GM12892 (cell line): ENCODE measurements around the gene RAP1GAP2.

Experiments used
- DNase-seq: peaks from one replicate; pipeline ENCODE4 v3.0.0; 2011; ENCODE audit not compliant: insufficient read length
- FAIRE-seq: peaks from 2 replicates; lab custom pipeline; 2011; peaks lifted over from hg19 to GRCh38; lab: Jason Lieb, UNC
- POLR2A ChIP-seq: IDR thresholded peaks from 2 replicates; pipeline ENCODE4 v1.6.1; 2011; ENCODE audit warnings: low read depth, low read length, control low read depth
- POLR2AphosphoS5 ChIP-seq: IDR thresholded peaks from 2 replicates; pipeline ENCODE4 v1.6.1; 2011; ENCODE audit warnings: low read depth, low read length, control low read depth
- TAF1 ChIP-seq: IDR thresholded peaks from 2 replicates; pipeline ENCODE4 v1.6.1; 2011; ENCODE audit warnings: low read depth, mild to moderate bottlenecking, control low read depth, low read length, borderline replicate concordance

RAP1GAP2 gene

DNA sequence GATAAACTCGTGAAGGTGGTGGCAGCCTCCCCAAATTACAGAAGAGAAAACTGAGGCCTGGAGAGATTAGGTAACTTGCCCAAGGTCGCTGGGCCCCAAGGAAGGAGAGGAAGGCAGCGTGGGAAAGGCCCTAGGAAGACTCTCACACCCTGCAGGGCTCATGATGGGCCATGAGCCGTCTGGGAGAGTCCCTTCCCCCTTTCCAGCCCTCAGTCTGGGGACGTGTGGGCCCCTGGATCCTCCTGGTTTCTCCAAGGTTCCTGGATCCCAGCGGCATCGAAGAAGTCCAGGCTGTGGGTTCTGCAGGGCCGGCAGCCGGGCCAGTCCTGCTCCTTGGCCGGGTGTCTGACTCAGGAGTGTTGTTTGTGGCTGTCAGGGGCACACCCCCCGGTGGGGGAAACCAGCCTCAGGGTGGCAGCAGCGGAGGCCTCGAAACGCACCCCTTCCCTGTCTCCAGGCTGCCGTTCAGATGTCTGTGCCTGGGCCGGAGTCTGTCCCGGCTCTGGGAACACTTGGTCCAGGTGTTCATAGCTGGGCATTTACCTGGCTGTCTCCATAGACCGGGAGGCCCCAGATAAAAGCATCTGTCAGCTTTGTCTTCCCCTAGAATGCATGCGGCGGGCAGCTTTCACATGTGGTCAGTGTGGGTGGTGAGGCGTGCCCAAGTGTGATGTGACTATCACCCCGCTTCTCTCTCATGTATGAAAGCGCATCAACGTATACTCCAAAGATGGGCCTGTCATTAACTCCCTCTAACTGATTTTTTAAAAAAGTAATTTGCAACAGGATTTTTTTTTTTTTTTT lies 3.7 kb upstream of the RAP1GAP2 start:
- FAIRE-seq, result no peak
- no peak for DNase-seq
- no peak for TF ChIP-seq TAF1
- TF ChIP-seq POLR2AphosphoS5, result no peak
- TF ChIP-seq POLR2A, result no peak

DNA sequence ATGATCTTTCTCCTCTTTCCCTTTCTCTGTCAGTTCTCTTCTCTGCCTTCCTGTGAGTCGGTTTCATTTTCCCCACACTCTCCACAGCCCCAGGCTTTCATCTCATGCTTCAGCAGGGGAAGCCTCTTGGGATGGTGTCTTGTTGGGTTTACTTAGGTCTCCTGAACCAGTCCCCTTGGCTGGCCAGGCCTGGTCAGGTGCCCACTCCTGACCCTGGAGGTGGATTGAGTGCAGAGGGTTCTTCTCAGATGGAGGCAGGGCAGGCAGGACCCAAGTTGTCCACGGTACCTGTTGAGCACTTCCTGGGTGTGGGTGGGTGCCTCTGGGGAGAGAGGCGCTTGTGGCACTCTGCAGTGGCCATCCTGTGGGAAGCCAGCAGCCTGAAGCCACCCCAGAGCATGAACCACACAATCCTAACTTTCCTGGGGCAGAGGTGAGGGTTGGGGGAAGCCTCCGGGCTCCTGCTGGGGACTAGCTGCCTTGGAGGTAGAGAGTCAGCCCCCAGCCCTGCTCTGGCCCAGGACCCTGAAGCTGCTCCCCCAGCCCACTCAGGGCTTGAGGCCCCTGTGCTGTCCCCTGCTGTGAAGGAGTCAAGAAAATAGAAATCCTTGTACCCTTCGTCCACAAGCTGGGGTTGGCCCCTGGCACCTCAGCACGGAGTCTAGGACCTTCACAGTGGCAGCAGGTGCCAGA lies 2.0 kb upstream of the RAP1GAP2 start:
- DNase-seq, result no peak
- TF ChIP-seq POLR2AphosphoS5, result no peak
- TF ChIP-seq POLR2A, result no peak
- TF ChIP-seq TAF1, result no peak
- FAIRE-seq, result no peak

DNA sequence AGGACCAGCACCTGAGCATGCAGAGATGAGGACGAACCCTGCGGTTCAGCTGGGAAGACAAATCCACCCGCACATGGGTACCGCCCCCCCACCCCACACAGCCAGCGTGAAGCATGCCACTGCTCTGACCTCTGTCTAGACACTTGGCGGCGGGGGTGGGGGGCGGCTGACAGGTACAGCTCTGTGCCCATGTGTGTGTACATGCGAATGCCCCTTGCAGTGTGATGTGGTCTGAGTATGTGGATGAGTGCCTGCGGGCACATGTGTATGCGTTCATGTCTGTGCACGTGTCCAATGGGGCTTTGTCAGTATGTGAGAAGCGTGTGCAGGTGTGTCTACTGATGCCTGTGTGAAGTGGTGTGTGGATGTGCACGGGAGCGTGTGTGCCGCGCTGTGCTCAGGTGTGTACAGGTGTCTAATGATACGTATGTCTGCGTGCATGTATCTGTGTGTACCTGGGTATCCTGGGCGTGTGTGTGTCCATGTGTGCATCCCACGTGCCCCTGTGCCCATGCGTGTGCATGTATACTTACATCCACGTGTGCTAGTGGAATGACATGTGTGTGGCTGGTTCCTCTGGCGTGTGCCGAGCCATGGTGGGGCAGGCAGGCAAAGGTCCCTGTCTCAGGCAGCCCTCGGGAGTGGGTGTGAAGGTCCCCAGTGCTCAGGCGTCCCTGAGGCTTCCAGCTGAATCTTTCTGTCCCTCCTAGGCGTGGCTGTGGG lies 636 bp upstream of the RAP1GAP2 start:
- TF ChIP-seq POLR2AphosphoS5 (no peak), POLR2A (no peak), TAF1 (no peak)
- no peak for DNase-seq
- no peak for FAIRE-seq

DNA sequence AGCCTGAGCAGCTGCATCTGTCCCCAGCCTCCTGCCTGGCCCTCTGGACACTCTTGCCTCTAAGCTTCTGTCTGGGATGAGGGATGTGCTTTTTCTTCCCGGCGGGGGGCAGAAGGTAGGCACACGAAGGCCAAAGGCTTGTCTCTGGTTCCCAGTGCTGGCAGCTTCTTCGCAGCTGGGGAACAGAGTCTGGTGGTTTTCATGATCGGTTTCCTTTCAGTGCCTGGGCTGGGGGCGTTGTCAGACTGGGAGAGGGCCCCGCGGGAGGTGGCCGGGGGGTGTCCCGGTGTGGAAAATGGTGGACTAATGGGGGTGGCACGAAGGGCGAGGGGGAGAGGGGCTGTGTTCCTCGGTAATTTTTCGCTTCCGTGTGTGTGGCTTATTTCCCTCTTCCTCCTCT lies 988 bp downstream of the RAP1GAP2 start:
- FAIRE-seq, result no peak
- TF ChIP-seq POLR2AphosphoS5, result no peak
- no peak for TF ChIP-seq TAF1
- no peak for TF ChIP-seq POLR2A
- no peak for DNase-seq

GRCh38 chr17:2797637-2798036 lies 1.4 kb downstream of the RAP1GAP2 start:
- TF ChIP-seq POLR2AphosphoS5, result no peak
- DNase-seq (no peak), FAIRE-seq (no peak)

- no peak for TF ChIP-seq POLR2AphosphoS5
- TF ChIP-seq POLR2A, result no peak
- no peak for TF ChIP-seq TAF1
- no peak for DNase-seq
- FAIRE-seq, result no peak
These were observed 1.9 kb downstream of the RAP1GAP2 start for GRCh38 chr17:2798188-2798587.

GRCh38 chr17:2798678-2799077 lies 2.4 kb downstream of the RAP1GAP2 start:
- DNase-seq (no peak), FAIRE-seq (no peak)
- TF ChIP-seq POLR2A (no peak), POLR2AphosphoS5 (no peak), TAF1 (no peak)

- DNase-seq (no peak), FAIRE-seq (no peak)
- TF ChIP-seq POLR2A (no peak), POLR2AphosphoS5 (no peak), TAF1 (no peak)
These were observed 3.4 kb downstream of the RAP1GAP2 start for GRCh38 chr17:2799653-2800052.

- no peak for TF ChIP-seq POLR2A
- no peak for TF ChIP-seq POLR2AphosphoS5
- TF ChIP-seq TAF1, result no peak
- FAIRE-seq, result no peak
- no peak for DNase-seq
These were observed 4.1 kb downstream of the RAP1GAP2 start for GRCh38 chr17:2800367-2800766.

DNA sequence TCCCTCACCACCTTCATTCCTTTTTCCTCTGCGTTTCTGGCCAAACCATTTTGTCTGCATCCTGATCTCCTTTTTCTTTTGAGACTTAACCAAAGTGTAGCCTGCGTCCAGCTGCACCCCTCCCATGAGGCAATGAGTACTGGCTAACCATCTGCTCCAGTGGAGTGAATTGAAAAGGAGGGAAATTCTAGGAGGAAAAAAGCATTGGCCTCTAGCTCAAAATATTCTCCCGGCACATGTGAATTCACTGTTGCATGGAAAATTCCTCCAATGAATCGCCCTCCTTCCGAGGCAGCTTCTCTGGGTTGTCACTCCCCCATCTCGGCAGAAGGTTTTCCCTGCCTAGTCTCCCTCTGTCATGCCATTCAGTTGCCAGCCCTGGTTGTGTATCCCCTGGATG lies 5.6 kb downstream of the RAP1GAP2 start:
- no peak for FAIRE-seq
- TF ChIP-seq POLR2AphosphoS5 (no peak), TAF1 (no peak), POLR2A (no peak)
- no peak for DNase-seq

GRCh38 chr17:2802574-2802973 lies 6.3 kb downstream of the RAP1GAP2 start:
- no peak for FAIRE-seq
- TF ChIP-seq TAF1 (no peak), POLR2A (no peak), POLR2AphosphoS5 (no peak)
- no peak for DNase-seq
